ENCODE measurements around the gene FAM72B. TPM values are rescaled to one million over a fixed set of nuclear protein-coding genes. Genes with fewer than 3 reads are reported as not detected.
"Not testable (repeated sequence)": the region's sequence is repeated elsewhere in the genome, so short reads cannot be mapped to it uniquely, and the experiment has no call there.

Gene FAM72B
- total RNA-seq: 1.4 and 2.7 TPM in 2 replicates

GRCh38 chr1:121184290-121185127, at the start of gene FAM72B, which contains the start of gene SRGAP2C:
FAM72B (minus strand) TSS chr1:121184340; CDS start chr1:121183489, 851 bp downstream.
SRGAP2C (plus strand) TSS chr1:121184975; CDS start chr1:121187447, 2,472 bp downstream.
- not testable (repeated sequence) for H3K9me3 ChIP-seq (ENCODE audit: low read depth, low read length); H4K20me1 ChIP-seq (ENCODE audit: insufficient read depth, low read length); H3K79me2 ChIP-seq (ENCODE audit: insufficient read depth, low read length); H3K27me3 ChIP-seq (ENCODE audit: insufficient read depth, low read length); H3K4me1 ChIP-seq (ENCODE audit: insufficient read depth, low read length); H2AFZ ChIP-seq (ENCODE audit: low read length); H3K27ac ChIP-seq (ENCODE audit: low read depth, low read length); DNase-seq (ENCODE audit: insufficient read length, low spot score, missing footprints); H3K36me3 ChIP-seq (ENCODE audit: insufficient read depth, low read length)
- peak within 1 kb of the TSS; percentile 64 for H3K4me2 ChIP-seq (ENCODE audit: insufficient read depth, low read length)
- H3K4me3 ChIP-seq (ENCODE audit: insufficient read depth, low read length): peak within 1 kb of the TSS; percentile 66

GRCh38 chr1:121232445-121233125, 48.4 kb upstream of the FAM72B start:
- not testable (repeated sequence) for H2AFZ ChIP-seq (ENCODE audit: low read length); H3K9me3 ChIP-seq (ENCODE audit: low read depth, low read length); H3K4me3 ChIP-seq (ENCODE audit: insufficient read depth, low read length); H3K36me3 ChIP-seq (ENCODE audit: insufficient read depth, low read length); H3K4me1 ChIP-seq (ENCODE audit: insufficient read depth, low read length); H3K27me3 ChIP-seq (ENCODE audit: insufficient read depth, low read length); H4K20me1 ChIP-seq (ENCODE audit: insufficient read depth, low read length); H3K4me2 ChIP-seq (ENCODE audit: insufficient read depth, low read length); DNase-seq (ENCODE audit: insufficient read length, low spot score, missing footprints); H3K27ac ChIP-seq (ENCODE audit: low read depth, low read length); H3K79me2 ChIP-seq (ENCODE audit: insufficient read depth, low read length)

- not testable (repeated sequence) for H3K27me3 ChIP-seq (ENCODE audit: insufficient read depth, low read length); H2AFZ ChIP-seq (ENCODE audit: low read length); H4K20me1 ChIP-seq (ENCODE audit: insufficient read depth, low read length); H3K4me3 ChIP-seq (ENCODE audit: insufficient read depth, low read length); H3K79me2 ChIP-seq (ENCODE audit: insufficient read depth, low read length); H3K4me1 ChIP-seq (ENCODE audit: insufficient read depth, low read length); H3K36me3 ChIP-seq (ENCODE audit: insufficient read depth, low read length); DNase-seq (ENCODE audit: insufficient read length, low spot score, missing footprints); H3K27ac ChIP-seq (ENCODE audit: low read depth, low read length); H3K4me2 ChIP-seq (ENCODE audit: insufficient read depth, low read length); H3K9me3 ChIP-seq (ENCODE audit: low read depth, low read length)
Measured at GRCh38 chr1:121230636-121231035, 46.5 kb upstream of the FAM72B start.

GRCh38 chr1:121227544-121228330, 43.6 kb upstream of the FAM72B start:
- not testable (repeated sequence) for DNase-seq (ENCODE audit: insufficient read length, low spot score, missing footprints); H3K27me3 ChIP-seq (ENCODE audit: insufficient read depth, low read length); H3K27ac ChIP-seq (ENCODE audit: low read depth, low read length); H2AFZ ChIP-seq (ENCODE audit: low read length); H3K4me2 ChIP-seq (ENCODE audit: insufficient read depth, low read length); H4K20me1 ChIP-seq (ENCODE audit: insufficient read depth, low read length); H3K79me2 ChIP-seq (ENCODE audit: insufficient read depth, low read length); H3K4me1 ChIP-seq (ENCODE audit: insufficient read depth, low read length); H3K9me3 ChIP-seq (ENCODE audit: low read depth, low read length); H3K4me3 ChIP-seq (ENCODE audit: insufficient read depth, low read length); H3K36me3 ChIP-seq (ENCODE audit: insufficient read depth, low read length)

DNA sequence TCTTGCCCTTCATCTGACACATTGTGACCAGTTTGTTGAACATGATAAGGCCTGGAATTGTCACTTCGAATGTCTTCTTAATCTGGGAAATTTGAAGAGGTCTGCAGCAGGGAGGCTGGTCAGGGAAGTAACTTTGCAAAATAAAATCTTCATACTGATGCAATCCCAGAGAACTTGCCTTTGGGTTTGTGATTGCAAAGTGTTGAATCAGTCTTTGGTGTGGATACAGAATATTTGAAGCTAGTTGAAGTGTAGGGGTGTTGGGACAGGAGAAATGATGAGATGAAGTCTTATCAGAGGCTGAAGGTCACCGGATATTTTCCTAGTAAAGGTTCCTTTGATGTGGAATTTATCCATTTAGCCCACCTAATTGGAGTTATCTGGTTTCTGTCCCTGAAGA, 42.8 kb upstream of the FAM72B start:
- H4K20me1 ChIP-seq (ENCODE audit: insufficient read depth, low read length); H3K27ac ChIP-seq (ENCODE audit: low read depth, low read length); H3K79me2 ChIP-seq (ENCODE audit: insufficient read depth, low read length); H3K36me3 ChIP-seq (ENCODE audit: insufficient read depth, low read length); H3K27me3 ChIP-seq (ENCODE audit: insufficient read depth, low read length); DNase-seq (ENCODE audit: insufficient read length, low spot score, missing footprints); H3K9me3 ChIP-seq (ENCODE audit: low read depth, low read length); H2AFZ ChIP-seq (ENCODE audit: low read length); H3K4me2 ChIP-seq (ENCODE audit: insufficient read depth, low read length); H3K4me3 ChIP-seq (ENCODE audit: insufficient read depth, low read length); H3K4me1 ChIP-seq (ENCODE audit: insufficient read depth, low read length): not testable (repeated sequence)

- H4K20me1 ChIP-seq (ENCODE audit: insufficient read depth, low read length); H3K4me1 ChIP-seq (ENCODE audit: insufficient read depth, low read length); H3K9me3 ChIP-seq (ENCODE audit: low read depth, low read length); H3K27ac ChIP-seq (ENCODE audit: low read depth, low read length); H3K36me3 ChIP-seq (ENCODE audit: insufficient read depth, low read length); H3K4me3 ChIP-seq (ENCODE audit: insufficient read depth, low read length); DNase-seq (ENCODE audit: insufficient read length, low spot score, missing footprints); H3K79me2 ChIP-seq (ENCODE audit: insufficient read depth, low read length); H3K27me3 ChIP-seq (ENCODE audit: insufficient read depth, low read length); H2AFZ ChIP-seq (ENCODE audit: low read length); H3K4me2 ChIP-seq (ENCODE audit: insufficient read depth, low read length): not testable (repeated sequence)
Measured at GRCh38 chr1:121226295-121226904, 42.3 kb upstream of the FAM72B start.

GRCh38 chr1:121224714-121225113, 40.6 kb upstream of the FAM72B start:
- H2AFZ ChIP-seq (ENCODE audit: low read length); H3K36me3 ChIP-seq (ENCODE audit: insufficient read depth, low read length); DNase-seq (ENCODE audit: insufficient read length, low spot score, missing footprints); H3K79me2 ChIP-seq (ENCODE audit: insufficient read depth, low read length); H3K9me3 ChIP-seq (ENCODE audit: low read depth, low read length); H4K20me1 ChIP-seq (ENCODE audit: insufficient read depth, low read length); H3K27ac ChIP-seq (ENCODE audit: low read depth, low read length); H3K4me1 ChIP-seq (ENCODE audit: insufficient read depth, low read length); H3K4me3 ChIP-seq (ENCODE audit: insufficient read depth, low read length); H3K4me2 ChIP-seq (ENCODE audit: insufficient read depth, low read length); H3K27me3 ChIP-seq (ENCODE audit: insufficient read depth, low read length): not testable (repeated sequence)

DNA sequence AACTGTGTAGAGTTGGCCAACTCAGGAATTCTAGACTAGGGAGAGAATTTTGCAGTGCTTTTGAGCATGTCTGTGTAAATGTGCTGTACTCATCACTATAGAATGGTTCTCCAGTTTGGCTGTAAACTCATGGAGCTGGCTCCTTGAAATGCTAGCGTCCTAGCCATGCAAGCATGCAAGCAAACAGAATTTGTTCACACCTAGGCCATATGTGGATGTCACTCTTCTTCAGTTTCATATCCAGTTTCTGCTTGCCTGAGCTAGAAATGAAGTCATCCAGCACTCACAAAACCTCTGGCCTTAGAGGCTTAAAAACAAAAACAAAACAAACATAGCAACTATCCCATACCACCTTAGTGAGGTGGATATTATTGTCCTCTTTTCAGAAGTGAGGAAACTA, 37.6 kb upstream of the FAM72B start:
- DNase-seq (ENCODE audit: insufficient read length, low spot score, missing footprints); H3K27ac ChIP-seq (ENCODE audit: low read depth, low read length); H3K9me3 ChIP-seq (ENCODE audit: low read depth, low read length); H3K36me3 ChIP-seq (ENCODE audit: insufficient read depth, low read length); H3K27me3 ChIP-seq (ENCODE audit: insufficient read depth, low read length); H4K20me1 ChIP-seq (ENCODE audit: insufficient read depth, low read length); H3K4me2 ChIP-seq (ENCODE audit: insufficient read depth, low read length); H3K4me1 ChIP-seq (ENCODE audit: insufficient read depth, low read length); H3K79me2 ChIP-seq (ENCODE audit: insufficient read depth, low read length); H2AFZ ChIP-seq (ENCODE audit: low read length); H3K4me3 ChIP-seq (ENCODE audit: insufficient read depth, low read length): not testable (repeated sequence)

Measured in osteoblast (primary cell).